ENCODE results near the gene ZNF385C.

GRCh38 chr17:42019509-42020404 lies 78.5 kb downstream of the ZNF385C start, which contains the start of gene NKIRAS2:
- TF ChIP-seq POLR2AphosphoS5 (IDR thresholded peaks at IDR 0.05) (peak; percentile 78 to 88), CTCF (IDR thresholded peaks at IDR 0.05) (peak; percentile 94 to 98 (median 96)), POLR2A (IDR thresholded peaks at IDR 0.05) (peak in 2 of 4 donors; percentile 58 to 79)
